NCI-H1436 treated with DMSO at 0.1 percent for 48 hours (cell line): ENCODE measurements around the gene SGSM2.

ENCODE experiments used
- DNase-seq: peaks from one replicate; lab custom pipeline; 2025; lab: John Stamatoyannopoulos, UW

SGSM2 gene

GRCh38 chr17:2337544-2338314 is 428 bp downstream of the SGSM2 start:
- DNase-seq = no peak

GRCh38 chr17:2338315-2338657 is 985 bp downstream of the SGSM2 start:
- no peak for DNase-seq

- no peak for DNase-seq
Measured at GRCh38 chr17:2343421-2343820, 6.1 kb downstream of the SGSM2 start.

GRCh38 chr17:2344528-2344927 is 7.2 kb downstream of the SGSM2 start:
- no peak for DNase-seq

- no peak for DNase-seq
Measured at GRCh38 chr17:2346475-2346874, 9.2 kb downstream of the SGSM2 start.

GRCh38 chr17:2347805-2348685 is 10.7 kb downstream of the SGSM2 start:
- no peak for DNase-seq

GRCh38 chr17:2351269-2351668 is 14.0 kb downstream of the SGSM2 start:
- no peak for DNase-seq

- DNase-seq = no peak
Measured at GRCh38 chr17:2354311-2354710, 17.0 kb downstream of the SGSM2 start.

GRCh38 chr17:2357237-2357636 is 19.9 kb downstream of the SGSM2 start:
- DNase-seq = no peak

- DNase-seq = no peak
Measured at GRCh38 chr17:2357931-2358434, 20.7 kb downstream of the SGSM2 start.

- no peak for DNase-seq
Measured at GRCh38 chr17:2361010-2361760, 23.9 kb downstream of the SGSM2 start.

- DNase-seq = no peak
Measured at GRCh38 chr17:2362016-2362415, 24.7 kb downstream of the SGSM2 start.

- no peak for DNase-seq
Measured at GRCh38 chr17:2362416-2362815, 25.1 kb downstream of the SGSM2 start.

GRCh38 chr17:2362881-2363280 is 25.6 kb downstream of the SGSM2 start:
- no peak for DNase-seq

- DNase-seq = no peak
Measured at GRCh38 chr17:2363318-2363717, 26.0 kb downstream of the SGSM2 start.

GRCh38 chr17:2363851-2364762 is 26.8 kb downstream of the SGSM2 start:
- no peak for DNase-seq

GRCh38 chr17:2364763-2365116 is 27.4 kb downstream of the SGSM2 start:
- no peak for DNase-seq

- no peak for DNase-seq
Measured at GRCh38 chr17:2365132-2365531, 27.8 kb downstream of the SGSM2 start.

- DNase-seq = no peak
Measured at GRCh38 chr17:2366747-2367494, 29.6 kb downstream of the SGSM2 start.

- no peak for DNase-seq
Measured at GRCh38 chr17:2368359-2368758, 31.1 kb downstream of the SGSM2 start.

- DNase-seq = no peak
Measured at GRCh38 chr17:2369039-2369438, 31.7 kb downstream of the SGSM2 start.
